Naive B cell (primary cell): ENCODE results near the gene CCDC149. TPM values are rescaled to one million over a fixed set of nuclear protein-coding genes. Genes with fewer than 3 reads are reported as not detected.

Experiments used
- ATAC-seq, 2 donors: fragments of 150-1000 bp; cut with Tn5 transposase; 2 replicates each; pipeline ENCODE4 v1.10.0; 2021; ENCODE audit warnings: low read depth in 2 of 2, mild to moderate bottlenecking in 2 of 2, moderate library complexity in 2 of 2
- DNase-seq: peaks from one replicate; pipeline ENCODE4 v3.0.0; 2022
- H3K27ac Mint-ChIP-seq, 6 donors: one replicate each; pipeline ENCODE4 v1.8.0; 2020 to 2022; ENCODE audit warnings: mild to moderate bottlenecking in 6 of 6, mixed read lengths in 6 of 6, moderate library complexity in 5 of 6, inconsistent platforms in 2 of 6
- H3K27me3 Mint-ChIP-seq, 3 donors: one replicate each; pipeline ENCODE4 v1.8.0; 2021 to 2022; ENCODE audit warnings: mixed read lengths in 3 of 3, mild to moderate bottlenecking in 1 of 3
- H3K36me3 Mint-ChIP-seq, 2 donors: one replicate each; pipeline ENCODE4 v1.8.0; 2020 to 2022; ENCODE audit warnings: mixed read lengths in 2 of 2, inconsistent platforms in 1 of 2, mild to moderate bottlenecking in 1 of 2
- H3K4me1 Mint-ChIP-seq, 3 donors: one replicate each; pipeline ENCODE4 v1.8.0; 2020 to 2022; ENCODE audit warnings: mixed read lengths in 3 of 3, inconsistent platforms in 1 of 3, mild to moderate bottlenecking in 1 of 3, moderate library complexity in 1 of 3
- H3K4me3 Mint-ChIP-seq, 8 donors: one replicate each; pipeline ENCODE4 v1.8.0; 2020 to 2022; ENCODE audit warnings: mild to moderate bottlenecking in 8 of 8, mixed read lengths in 8 of 8, moderate library complexity in 8 of 8, inconsistent platforms in 2 of 8
- H3K9me3 Mint-ChIP-seq, 7 donors: one replicate each; pipeline ENCODE4 v1.8.0; 2020 to 2022; ENCODE audit warnings: mixed read lengths in 7 of 7, mild to moderate bottlenecking in 5 of 7, inconsistent platforms in 2 of 7, moderate library complexity in 1 of 7
- polyA plus RNA-seq, 6 donors: library from polyadenylated mRNA; unstranded; fragments of 300-500 nt; fragmentation: Illumina TruSeq; gene quantifications; one replicate each; pipeline ENCODE4 v1.2.3, GENCODE V29; 2021; ENCODE audit warnings: low read depth in 6 of 6

Gene CCDC149
- polyA plus RNA-seq, result not detected

- H3K36me3 Mint-ChIP-seq, result peaks cover 5 to 29% of the 10 kb centered on the region in 2 donors
- DNase-seq (no peak), ATAC-seq (no peak)
- peaks cover 4 to 6% (median 6%) of the 10 kb centered on the region in 3 donors for H3K4me1 Mint-ChIP-seq
- H3K27me3 Mint-ChIP-seq, result peaks cover 31 to 48% (median 44%) of the 10 kb centered on the region in 3 donors
- peaks cover 2 to 25% (median 13%) of the 10 kb centered on the region in 7 donors for H3K9me3 Mint-ChIP-seq
- H3K4me3 Mint-ChIP-seq, result peak within 1 kb of the TSS in 7 of 8 donors; percentile 50 to 79 (median 63)
- no peak within 1 kb of the TSS for H3K27ac Mint-ChIP-seq
Observed at GRCh38 chr4:24912252-24913118, at the start of gene CCDC149. CCDC149 (minus strand) TSS chr4:24913042; CDS start chr4:24912864, 178 bp downstream.

GRCh38 chr4:24957886-24958285 is 45.0 kb upstream of the CCDC149 start:
- Mint-ChIP-seq H3K36me3 (no peaks in the 10 kb centered on the region), H3K4me1 (no peaks in the 10 kb centered on the region), H3K27me3 (no peaks in the 10 kb centered on the region), H3K4me3 (no peak overlapping the region), H3K9me3 (peaks cover 7 to 28% (median 14%) of the 10 kb centered on the region in 7 donors), H3K27ac (no peak overlapping the region)
- ATAC-seq (no peak), DNase-seq (no peak)

DNA sequence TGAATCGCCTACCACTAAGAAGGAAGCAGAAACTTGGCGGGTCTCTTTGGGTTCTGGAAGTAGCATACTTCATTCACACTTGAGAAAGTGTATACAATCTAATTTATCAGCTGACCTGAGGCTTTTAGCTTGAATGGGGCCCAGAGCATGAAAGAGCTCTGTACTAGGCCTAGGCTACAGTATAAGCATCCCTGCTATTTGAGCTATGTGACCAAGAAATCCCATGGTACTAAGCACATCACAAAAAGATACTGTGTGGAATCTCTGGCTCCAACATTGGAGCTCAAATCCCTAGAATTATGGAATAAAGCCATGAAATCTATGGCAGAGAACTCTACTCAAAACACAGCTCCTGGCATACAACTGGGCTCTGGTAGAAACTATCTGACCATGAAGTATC is 43.9 kb upstream of the CCDC149 start:
- Mint-ChIP-seq H3K4me3 (no peak overlapping the region), H3K27ac (no peak overlapping the region), H3K4me1 (no peaks in the 10 kb centered on the region)

DNA sequence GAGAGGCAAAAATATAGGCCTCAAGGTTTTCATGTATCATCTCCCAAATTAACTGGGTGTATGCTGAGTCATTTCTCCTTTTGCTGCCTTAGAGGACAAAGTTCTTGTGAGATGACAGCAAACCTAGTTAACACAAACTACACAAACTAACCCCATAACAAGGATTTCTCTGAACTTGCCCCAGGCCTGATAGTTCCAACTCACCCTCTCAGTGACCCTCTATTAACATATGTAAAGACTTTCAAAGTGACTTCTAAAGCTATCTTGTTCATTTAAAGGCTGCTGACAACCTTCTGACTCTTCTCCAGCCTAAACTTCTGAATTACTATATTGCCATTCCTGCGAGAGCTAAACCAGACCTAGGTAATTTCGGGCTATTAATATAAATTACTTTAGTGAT is 43.2 kb upstream of the CCDC149 start:
- peaks cover 0 to 4% (median 0%) of the 10 kb centered on the region in 3 donors for H3K27me3 Mint-ChIP-seq

More for the DNA sequence above, 43.9 kb upstream of the CCDC149 start:
- H3K9me3 Mint-ChIP-seq, result peaks cover 7 to 27% (median 13%) of the 10 kb centered on the region in 7 donors
- DNase-seq, result no peak
- no peaks in the 10 kb centered on the region for H3K36me3 Mint-ChIP-seq
- peaks cover 0 to 4% (median 0%) of the 10 kb centered on the region in 3 donors for H3K27me3 Mint-ChIP-seq
- ATAC-seq, result no peak

GRCh38 chr4:24952667-24953066 is 39.8 kb upstream of the CCDC149 start:
- Mint-ChIP-seq H3K27me3 (peaks cover 0 to 4% (median 0%) of the 10 kb centered on the region in 3 donors), H3K4me3 (no peak overlapping the region), H3K36me3 (no peaks in the 10 kb centered on the region), H3K4me1 (no peaks in the 10 kb centered on the region), H3K27ac (no peak overlapping the region), H3K9me3 (peaks cover 7 to 24% (median 11%) of the 10 kb centered on the region in 7 donors)
- ATAC-seq, result no peak
- DNase-seq, result no peak

More for the DNA sequence above, 43.2 kb upstream of the CCDC149 start:
- ATAC-seq (no peak), DNase-seq (no peak)
- H3K4me1 Mint-ChIP-seq, result no peaks in the 10 kb centered on the region
- no peak overlapping the region for H3K27ac Mint-ChIP-seq
- H3K9me3 Mint-ChIP-seq, result peaks cover 7 to 27% (median 13%) of the 10 kb centered on the region in 7 donors
- H3K4me3 Mint-ChIP-seq, result no peak overlapping the region
- no peaks in the 10 kb centered on the region for H3K36me3 Mint-ChIP-seq

DNA sequence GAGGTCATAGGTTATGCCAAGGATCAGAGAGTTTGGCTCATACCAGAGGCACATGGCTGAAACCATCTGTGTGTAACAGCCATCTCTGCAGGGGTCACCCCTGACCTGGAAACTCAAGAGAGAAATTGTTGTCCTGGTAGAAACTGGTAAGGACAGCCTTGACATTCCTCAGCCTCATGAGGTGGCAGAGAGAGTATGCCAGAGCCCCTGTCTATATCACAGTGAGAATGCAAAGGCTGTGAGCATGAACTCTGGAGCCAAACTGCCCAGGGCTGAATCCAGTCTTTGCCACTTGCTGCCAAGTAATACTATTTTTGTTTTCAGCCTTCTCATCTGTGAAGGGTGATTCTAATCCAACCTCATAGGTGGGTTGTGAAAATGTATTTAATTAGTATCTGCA is 37.1 kb upstream of the CCDC149 start:
- Mint-ChIP-seq H3K4me1 (no peaks in the 10 kb centered on the region), H3K36me3 (no peaks in the 10 kb centered on the region), H3K9me3 (peaks cover 4 to 28% (median 13%) of the 10 kb centered on the region in 7 donors), H3K4me3 (no peak overlapping the region), H3K27me3 (peaks cover 0 to 4% (median 0%) of the 10 kb centered on the region in 3 donors), H3K27ac (no peak overlapping the region)
- DNase-seq, result no peak
- ATAC-seq, result no peak

- ATAC-seq (no peak), DNase-seq (no peak)
- Mint-ChIP-seq H3K27me3 (peaks cover 0 to 16% (median 8%) of the 10 kb centered on the region in 3 donors), H3K27ac (no peak overlapping the region), H3K9me3 (peaks cover 15 to 39% (median 24%) of the 10 kb centered on the region in 7 donors), H3K4me3 (no peak overlapping the region), H3K4me1 (no peaks in the 10 kb centered on the region), H3K36me3 (no peaks in the 10 kb centered on the region)
Observed at GRCh38 chr4:24937917-24938281, 25.1 kb upstream of the CCDC149 start.

GRCh38 chr4:24937176-24937916 is 24.5 kb upstream of the CCDC149 start:
- Mint-ChIP-seq H3K4me1 (no peaks in the 10 kb centered on the region), H3K36me3 (no peaks in the 10 kb centered on the region), H3K9me3 (peaks cover 15 to 44% (median 23%) of the 10 kb centered on the region in 7 donors), H3K27me3 (peaks cover 0 to 16% (median 8%) of the 10 kb centered on the region in 3 donors), H3K4me3 (no peak overlapping the region), H3K27ac (no peak overlapping the region)
- DNase-seq (no peak), ATAC-seq (no peak)

GRCh38 chr4:24935856-24936255 is 23.0 kb upstream of the CCDC149 start:
- Mint-ChIP-seq H3K4me3 (no peak overlapping the region), H3K36me3 (no peaks in the 10 kb centered on the region), H3K4me1 (no peaks in the 10 kb centered on the region), H3K27me3 (peaks cover 0 to 16% (median 8%) of the 10 kb centered on the region in 3 donors), H3K9me3 (peaks cover 13 to 45% (median 19%) of the 10 kb centered on the region in 7 donors), H3K27ac (peak overlapping the region in 1 of 6 donors; percentile 22)
- ATAC-seq (no peak), DNase-seq (no peak)

GRCh38 chr4:24934311-24934710 is 21.5 kb upstream of the CCDC149 start:
- ATAC-seq (no peak), DNase-seq (no peak)
- H3K27me3 Mint-ChIP-seq, result peaks cover 0 to 22% (median 8%) of the 10 kb centered on the region in 3 donors
- H3K27ac Mint-ChIP-seq, result no peak overlapping the region
- peaks cover 11 to 38% (median 12%) of the 10 kb centered on the region in 7 donors for H3K9me3 Mint-ChIP-seq
- no peaks in the 10 kb centered on the region for H3K36me3 Mint-ChIP-seq
- no peaks in the 10 kb centered on the region for H3K4me1 Mint-ChIP-seq
- H3K4me3 Mint-ChIP-seq, result no peak overlapping the region

DNA sequence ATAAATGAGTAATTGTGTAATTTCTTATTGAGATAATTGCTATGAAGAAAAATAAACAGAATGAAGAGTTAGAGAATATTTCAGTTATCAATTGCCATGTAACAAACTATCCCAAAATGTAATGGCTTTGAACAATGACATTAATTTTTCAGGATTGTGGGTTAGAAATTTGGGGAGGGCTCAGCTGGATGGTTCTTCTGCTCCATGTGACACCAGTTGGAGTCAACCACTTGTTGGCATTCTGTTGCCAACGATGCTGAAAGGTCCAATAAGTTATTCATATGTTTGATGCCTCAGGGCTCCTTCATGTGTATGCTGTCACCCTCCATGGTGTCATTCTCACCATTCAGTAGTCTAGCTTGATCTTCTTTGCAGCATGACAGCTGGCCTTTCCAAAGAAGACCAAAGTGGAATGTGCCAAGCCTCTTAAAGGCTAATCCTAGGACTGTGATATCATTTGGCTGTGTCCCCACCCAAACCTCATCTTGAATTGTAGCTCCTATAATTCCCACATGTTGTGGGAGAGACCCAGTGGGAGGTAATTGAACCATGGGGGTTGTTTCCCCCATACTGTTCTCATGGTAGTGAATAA is 20.9 kb upstream of the CCDC149 start:
- peaks cover 9 to 37% (median 11%) of the 10 kb centered on the region in 7 donors for H3K9me3 Mint-ChIP-seq
- no peak for ATAC-seq
- no peak overlapping the region for H3K4me3 Mint-ChIP-seq
- H3K27me3 Mint-ChIP-seq, result peaks cover 3 to 22% (median 9%) of the 10 kb centered on the region in 3 donors
- H3K4me1 Mint-ChIP-seq, result no peaks in the 10 kb centered on the region
- H3K36me3 Mint-ChIP-seq, result no peaks in the 10 kb centered on the region
- no peak for DNase-seq
- no peak overlapping the region for H3K27ac Mint-ChIP-seq

DNA sequence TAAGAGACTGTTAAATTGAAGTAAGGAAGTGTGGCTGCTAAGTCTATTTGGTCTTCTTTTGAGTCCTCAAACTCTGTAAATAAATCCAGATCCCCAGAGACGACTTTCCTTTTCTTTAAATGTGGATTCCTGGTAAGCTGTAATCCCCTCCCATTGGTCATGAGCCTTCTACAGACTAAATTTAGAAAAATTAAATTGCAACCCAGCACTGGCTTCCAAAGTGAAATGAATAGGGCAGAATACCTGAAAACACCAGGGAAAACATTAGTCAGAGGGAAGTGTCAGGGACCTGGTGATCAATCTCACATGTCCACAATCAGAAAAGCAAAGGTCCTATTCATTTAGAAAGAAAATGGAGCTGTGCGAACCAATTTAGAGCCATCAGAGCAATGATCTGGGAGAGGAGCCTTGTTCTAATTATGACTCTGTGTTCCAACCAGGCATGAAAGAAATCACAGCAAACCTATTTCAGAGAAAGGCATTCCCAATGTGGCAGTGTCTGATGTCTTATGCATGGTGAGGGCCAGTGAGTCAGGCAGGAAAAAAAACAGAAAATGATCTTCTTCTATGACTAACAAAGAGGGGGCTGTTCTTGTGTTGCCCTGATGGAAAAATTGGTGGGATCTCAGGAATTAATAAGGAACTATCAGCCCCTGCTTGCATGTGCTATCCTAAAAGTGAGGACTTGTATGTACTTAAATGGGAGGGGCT is 19.8 kb upstream of the CCDC149 start:
- DNase-seq (no peak), ATAC-seq (no peak)
- H3K27ac Mint-ChIP-seq, result no peak overlapping the region
- peaks cover 3 to 33% (median 10%) of the 10 kb centered on the region in 7 donors for H3K9me3 Mint-ChIP-seq
- H3K36me3 Mint-ChIP-seq, result no peaks in the 10 kb centered on the region
- no peaks in the 10 kb centered on the region for H3K4me1 Mint-ChIP-seq
- H3K27me3 Mint-ChIP-seq, result peaks cover 7 to 22% (median 19%) of the 10 kb centered on the region in 3 donors
- H3K4me3 Mint-ChIP-seq, result no peak overlapping the region

DNA sequence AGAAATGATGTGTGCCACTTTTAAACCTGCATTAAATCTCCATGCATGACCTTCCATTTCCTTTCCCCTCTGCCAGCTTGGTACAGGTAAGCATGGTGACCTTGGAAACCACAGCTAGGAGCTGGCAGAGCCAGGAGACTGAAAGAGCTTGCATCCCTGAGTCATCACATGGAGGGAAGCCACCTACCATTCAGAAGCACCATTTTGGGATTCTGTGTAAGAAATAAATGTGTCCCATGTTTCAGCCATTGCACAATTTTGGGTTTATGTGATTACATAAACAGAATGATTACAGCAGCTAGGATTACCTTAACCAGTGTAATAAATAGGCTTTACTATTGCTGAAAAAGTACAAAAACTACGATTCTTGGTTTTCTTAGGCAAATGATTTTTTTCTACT is 17.3 kb upstream of the CCDC149 start:
- Mint-ChIP-seq H3K27ac (no peak overlapping the region), H3K4me1 (no peaks in the 10 kb centered on the region), H3K36me3 (no peaks in the 10 kb centered on the region), H3K27me3 (peaks cover 7 to 23% (median 18%) of the 10 kb centered on the region in 3 donors), H3K9me3 (peaks cover 0 to 20% (median 5%) of the 10 kb centered on the region in 7 donors), H3K4me3 (no peak overlapping the region)
- ATAC-seq (no peak), DNase-seq (no peak)
